MV-4-11 (cell line): ENCODE measurements around the gene NOS1AP.
A peak's percentile ranks its signal among the peaks of the same experiment; 100 is the strongest.

Experiments
- DNase-seq: peaks from one replicate; lab custom pipeline; 2025; lab: John Stamatoyannopoulos, UW

NOS1AP gene

DNA sequence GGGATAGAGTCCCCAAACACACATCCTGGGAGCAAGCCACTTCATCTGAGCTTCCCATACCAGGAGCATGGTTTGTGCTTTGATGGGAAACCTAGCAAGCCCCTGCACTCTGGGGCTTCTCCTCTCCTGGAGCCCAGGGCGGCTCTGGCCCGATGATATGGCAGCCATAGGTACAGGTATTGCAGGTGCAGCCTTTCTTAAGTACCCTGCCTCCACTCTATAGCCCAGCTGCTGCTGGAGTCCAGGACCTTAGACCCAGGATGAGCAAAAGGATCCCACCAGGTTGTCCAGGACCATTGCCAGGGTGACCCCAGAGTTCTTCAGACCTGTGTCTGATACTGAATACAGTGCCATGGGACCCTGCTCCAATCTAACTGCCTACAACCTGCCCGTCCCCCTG, 316.2 kb downstream of the NOS1AP start:
- DNase-seq = no peak

DNA sequence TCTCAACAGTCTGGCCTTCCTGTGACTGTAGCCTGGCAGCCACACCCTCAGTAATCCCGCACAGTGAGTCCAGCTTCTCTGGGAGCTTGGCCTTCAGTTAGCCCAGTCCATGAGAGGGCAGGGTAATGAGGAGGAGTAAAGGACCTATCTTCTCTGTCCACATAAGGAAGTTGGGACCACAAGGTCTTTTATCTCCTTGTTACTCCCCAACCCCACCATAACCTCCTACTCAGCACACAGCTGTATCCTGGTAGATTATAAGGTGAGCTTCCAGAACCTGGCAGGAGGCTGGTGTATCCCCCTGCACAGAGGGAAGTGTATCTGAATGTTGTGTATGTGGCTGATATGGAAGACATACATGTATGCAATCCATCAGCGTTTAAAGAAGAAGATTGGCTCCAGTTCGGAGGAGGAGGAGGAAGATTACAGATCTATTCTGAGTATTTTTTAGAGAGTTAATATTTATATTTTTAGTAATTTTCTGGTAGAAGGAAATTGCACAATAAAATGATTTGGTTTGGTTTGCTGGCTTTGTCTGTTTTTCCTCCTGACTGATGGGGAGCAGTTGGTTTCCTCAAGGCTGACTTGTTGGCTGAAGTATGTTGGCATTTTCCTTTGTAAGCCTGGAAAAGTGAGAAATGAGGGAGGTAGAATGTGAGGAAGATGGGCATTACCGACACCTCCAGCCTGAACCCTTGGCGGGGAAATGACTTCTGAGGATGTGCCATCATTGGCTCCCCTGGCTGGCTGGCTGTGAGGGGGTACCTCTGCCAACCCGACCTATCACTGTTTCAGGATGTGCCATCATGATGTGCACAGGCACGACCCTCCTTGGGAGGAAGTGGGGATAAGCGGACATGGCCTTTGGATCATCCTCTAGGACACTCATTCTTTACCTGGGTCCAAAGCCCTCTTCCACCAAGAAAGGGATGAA, 317.1 kb downstream of the NOS1AP start:
- no peak for DNase-seq

DNA sequence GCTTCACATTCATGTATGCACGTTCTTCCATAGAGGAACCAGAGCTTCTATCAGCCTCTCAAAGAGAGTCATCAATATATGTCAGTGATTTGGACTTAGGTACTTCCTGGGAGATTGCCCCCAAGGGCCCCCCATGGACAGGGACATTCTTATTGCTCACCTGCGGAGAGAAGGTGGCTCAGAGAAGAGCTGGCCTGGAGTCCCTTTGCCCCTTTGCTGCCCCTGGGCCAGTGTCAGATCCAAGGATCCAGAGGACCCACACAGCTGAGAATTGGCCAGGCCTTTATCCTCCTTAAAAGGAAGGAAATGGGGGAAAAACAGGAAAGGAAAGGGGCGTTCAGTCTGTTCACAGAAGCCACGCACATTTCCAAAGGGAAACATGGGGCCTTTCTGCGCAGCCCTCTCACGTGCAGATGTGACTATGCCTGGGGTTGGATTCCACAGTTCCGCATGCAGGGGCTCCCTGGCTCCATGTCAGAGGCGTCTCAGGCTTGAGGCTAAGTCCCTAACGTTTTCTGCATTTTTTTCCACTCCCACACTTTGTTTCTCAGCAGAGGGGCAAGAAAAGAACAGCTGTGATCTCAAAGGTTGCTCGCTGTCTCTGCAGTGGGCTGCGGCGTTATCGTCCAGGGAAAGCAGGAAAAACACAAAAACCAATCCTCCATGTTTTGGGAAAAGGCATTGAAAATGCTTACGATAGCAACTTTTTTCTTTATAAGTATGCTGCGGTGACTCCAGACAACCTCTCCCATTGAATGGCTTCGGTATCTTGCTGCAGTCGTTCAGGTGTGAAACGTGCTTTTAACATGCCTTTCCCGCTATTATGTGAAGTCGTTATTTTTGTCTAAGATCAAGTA, 318.0 kb downstream of the NOS1AP start:
- DNase-seq = no peak

DNA sequence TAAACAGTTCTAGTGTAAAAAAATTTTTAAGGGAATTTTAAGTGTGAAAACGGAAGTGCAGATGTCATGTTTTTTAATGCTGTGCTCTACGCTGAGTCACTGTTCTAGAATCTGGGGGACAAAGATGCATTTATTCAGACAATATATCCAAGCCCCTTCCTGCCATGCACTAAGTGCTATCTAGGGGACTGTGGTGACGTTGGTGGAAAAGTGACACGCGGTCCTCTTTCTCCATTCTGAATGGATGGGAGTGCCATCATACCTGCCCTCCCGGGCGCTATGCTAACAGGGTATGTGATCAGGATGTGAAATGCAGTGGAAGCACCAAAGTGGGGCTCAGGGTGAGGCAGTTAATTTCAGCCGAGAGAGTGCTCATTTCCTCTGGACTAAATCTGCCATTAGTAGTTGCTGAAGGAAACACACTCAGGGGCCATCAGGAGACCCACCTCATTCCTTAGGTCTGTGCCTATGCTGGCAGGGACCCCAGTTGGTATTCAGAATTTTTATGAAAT, 318.6 kb downstream of the NOS1AP start:
- no peak for DNase-seq

DNA sequence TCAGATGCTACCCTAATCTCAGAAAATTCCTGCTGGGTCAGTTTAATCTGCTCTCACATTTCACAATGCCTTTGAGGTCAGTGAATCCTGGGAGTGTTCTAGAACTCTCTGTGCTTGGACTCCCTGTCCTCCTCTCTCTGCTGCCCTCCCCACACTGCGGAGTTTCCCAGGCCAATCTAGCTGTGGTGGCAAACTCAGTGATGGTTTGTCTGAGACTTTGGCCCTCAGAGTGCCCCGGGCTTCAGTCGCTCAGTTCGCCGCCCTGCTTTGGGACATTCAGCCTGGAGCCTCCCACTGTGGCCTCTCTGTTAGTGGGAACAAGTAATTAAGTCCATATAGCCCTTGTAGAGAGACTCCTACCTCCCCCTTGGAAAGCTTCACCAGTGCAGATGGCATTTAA, 319.1 kb downstream of the NOS1AP start:
- no peak for DNase-seq

DNA sequence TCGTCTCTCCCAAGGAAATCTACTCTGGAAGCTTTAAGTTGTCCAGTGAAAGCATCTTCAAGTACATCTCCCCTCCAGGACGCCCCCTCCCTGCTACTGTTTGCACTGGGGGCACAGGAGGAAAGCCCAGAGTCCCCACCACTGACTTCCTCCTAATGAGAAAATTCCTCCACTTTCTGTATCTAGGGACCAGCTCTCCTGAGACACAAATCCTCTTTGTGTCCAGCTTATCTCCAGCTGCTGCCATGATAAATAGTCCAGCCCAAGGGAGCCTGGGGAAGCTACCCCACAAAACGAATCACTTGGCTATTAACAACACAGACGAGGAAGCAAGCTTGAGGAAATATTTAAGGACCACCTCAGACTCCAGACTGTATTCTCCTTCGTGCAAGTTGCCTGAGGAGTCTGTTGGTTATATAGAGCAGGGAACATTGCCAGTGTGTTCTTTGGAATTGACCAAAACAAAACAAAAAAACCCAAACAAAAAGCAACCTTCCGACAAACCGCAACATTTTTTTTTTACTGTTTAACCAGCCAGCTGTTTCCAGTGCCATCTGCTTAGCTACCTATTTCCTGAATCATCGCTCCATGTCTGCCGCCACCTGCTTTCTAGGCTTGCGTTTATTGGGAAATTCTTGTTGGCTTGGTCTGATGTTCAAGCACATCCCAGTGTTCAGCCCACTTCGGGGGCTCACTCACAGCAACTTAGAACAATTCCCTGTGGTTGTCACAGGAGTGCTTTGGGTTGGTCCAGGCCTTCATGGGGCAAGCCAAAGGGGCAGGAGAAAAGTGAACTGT, 319.7 kb downstream of the NOS1AP start:
- DNase-seq = peak; percentile 25

DNA sequence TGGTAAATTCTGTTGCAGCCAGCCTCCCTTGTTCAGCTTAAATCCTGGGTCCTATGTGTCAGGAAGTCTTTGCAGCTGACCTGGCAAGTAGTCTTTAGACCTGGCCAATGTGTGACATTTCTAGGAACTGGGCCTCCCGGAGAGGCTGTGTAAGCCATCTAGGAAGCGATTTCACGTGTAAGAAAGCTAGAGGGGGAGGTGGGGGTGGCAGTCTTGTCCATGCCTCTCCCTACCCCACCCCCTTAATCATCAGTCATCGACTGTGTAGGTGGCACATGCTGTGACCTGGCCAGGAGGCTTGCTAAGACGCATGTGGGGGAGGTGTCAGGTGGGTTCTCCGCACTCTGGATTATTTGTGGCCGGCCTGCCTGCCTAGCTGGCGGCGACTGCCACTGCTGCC, 320.5 kb downstream of the NOS1AP start:
- DNase-seq = no peak

DNA sequence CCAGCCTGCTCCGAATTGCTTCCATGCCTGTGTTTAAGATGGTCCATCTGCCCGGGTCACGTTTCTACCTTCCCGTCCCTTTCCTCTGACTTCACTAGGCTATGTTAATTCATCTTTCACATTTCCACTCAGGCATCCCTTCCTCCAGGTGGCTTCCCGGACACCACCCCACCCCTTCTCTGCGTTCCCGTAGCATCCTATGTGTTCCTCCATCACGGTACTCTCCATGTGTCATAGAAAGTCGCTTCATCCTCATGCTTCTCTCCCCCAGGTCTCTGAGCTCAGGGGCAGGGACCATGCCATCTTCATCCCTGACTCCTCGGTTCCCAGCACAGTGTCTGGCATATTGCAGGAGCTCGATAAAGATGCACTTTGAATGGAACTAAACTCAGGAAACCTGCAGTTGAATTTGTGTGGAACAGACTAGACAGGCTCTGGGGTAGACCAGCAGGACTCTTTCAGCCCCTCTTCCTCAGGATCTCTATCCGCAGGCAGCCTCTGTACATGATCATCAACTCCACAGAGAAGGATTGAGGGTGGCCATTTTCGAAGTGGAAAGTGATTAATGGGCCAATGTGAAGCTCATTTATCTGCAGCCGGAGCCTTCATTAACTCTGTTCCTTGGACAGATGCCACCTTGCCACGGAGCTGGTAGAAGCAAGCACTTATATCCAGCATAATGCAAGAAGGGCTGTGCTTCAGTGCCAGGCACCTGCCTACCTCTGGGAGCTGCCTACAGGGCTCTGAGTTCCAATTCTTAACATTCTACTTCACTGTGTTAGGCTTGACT, 321.1 kb downstream of the NOS1AP start:
- DNase-seq = no peak

DNA sequence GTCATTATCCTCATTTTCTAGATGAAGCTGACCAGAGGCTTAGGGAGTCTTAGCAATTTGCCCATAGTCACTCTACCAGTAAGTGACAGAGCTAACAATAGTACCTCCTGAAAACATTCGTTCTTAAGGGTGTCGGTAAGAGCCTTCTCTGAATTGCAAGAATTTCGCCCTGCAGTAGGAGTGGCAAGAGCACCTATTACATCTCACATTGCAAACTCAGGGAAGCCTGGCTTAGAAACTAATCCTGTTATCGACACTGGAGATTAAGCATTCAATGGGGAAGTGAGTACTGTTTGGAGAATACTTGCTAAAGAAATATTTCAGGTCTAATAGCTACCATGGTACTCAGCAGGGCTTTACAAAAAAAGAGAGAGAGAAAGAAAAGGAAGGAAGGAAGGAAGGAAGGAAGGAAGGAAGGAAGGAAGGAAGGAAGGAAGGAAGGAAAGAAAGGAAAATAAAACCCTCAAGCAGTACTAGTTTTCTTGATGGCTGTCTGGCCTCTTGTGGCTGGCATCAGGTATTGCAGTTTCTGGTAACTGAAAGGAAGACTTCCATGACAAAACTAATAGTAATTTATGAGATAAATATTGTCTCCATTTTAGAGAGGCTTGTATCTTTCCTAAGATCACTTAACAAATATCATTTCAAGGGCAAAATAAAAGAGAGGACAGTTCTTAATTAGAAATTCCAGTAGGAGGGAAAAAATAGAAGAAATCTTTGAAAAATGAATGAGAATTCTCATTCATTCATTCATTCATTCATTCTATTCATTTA, 322.5 kb downstream of the NOS1AP start:
- peak; percentile 68 for DNase-seq

DNA sequence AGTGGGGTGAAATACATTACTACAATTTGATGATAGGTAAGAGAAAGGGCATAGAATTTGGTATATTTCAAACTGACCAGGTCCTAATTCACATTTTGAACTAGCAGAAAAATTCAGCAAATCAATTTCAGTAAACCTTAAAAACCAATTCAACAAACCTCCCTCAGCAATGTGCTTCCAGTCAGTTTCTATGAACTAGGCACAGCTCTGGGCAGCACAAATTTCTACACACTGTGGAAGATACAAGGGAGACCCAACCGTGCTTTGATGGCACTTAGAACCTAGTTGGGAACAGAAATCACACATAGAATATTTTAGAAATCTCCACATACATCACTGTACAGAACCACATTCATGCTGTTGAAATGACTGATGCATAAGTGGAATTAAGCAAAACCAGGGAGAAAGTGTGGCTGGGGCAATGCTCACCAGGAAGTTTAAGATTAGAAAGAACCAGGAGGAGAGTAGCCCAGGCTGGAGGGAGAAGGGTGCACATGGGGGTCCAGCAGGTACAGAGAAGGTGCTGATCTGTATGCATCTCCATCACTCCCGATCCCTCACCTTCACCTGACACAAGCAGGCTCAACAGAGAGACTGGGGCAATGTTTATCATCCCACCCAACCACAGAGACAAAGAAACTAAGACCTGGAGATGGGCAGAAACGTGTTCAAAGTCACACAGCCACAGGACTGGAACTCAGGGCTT, 326.9 kb downstream of the NOS1AP start:
- DNase-seq = no peak

DNA sequence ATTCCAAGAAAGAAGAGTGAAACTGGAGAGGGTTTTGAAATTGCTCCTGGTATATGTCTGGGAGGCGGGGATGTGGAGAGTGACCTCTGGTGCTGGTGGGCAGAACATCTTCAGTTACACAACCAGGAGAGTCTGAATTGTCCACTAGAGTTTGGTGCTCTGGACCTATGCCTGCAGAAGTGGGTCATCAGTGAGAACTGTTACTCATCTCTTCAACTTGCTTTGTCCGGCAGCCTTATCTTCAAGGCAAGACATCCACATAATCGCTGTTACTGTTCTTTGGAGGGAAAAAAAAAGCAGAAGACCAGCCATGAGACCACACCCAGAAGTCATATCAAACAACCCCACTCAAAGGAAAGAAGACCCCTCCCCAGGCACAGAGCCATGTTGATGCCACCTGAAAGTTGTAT, 327.6 kb downstream of the NOS1AP start:
- DNase-seq = no peak

DNA sequence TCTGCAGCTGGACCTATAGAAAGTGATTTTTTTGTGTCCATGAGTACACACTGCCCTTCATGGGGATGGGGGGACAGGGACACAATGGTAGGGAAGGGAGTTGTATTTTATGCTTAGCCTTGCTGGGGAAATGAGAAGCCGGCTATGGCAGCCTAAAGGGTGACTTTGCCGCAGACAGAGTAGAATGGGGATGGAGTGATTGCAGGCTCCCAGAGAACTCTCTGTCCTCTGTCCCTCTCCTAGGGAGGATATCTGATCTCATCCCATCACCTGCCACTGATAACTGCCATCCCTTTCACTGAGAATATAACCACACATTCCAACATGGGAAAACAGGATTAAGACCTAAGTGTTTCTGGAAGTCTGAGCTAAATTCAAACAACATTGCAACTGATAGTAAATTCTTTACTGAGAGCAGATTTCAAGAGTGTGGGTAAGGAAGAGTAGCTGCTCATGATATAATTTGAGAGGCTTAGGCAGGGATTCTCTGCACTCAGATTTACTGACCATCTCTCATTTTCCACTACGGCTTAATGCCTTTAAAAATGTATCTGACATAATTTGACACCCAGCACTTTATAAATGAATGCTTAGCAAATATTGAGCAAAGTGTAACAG, 328.6 kb downstream of the NOS1AP start:
- no peak for DNase-seq

DNA sequence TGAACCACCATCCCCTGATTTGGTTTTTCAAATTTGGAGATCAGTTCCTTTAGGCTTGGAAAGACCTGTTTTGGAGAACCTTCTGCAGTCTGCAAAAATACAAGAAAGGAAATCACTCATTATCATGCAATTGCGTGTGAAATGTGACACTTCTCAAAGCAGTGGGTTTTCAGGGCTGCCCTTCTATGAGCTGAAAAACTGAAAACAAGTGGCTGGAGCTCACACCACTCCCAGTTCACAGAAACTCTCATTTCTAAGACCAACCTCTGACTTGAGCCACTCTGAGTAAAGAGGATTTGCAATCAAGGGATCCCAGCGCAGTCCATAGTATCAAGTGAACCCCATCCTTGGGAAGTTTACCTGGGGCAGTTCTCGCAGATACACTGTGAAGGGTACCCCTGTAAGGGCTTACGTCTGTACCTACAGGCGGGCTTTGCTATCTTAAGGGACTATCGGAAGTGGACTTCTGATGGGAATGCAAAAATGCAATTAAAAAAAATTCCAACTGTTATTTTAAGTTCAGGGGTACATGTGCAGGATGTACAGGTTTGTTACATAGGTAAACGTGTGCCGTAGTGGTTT, 329.6 kb downstream of the NOS1AP start:
- no peak for DNase-seq

DNA sequence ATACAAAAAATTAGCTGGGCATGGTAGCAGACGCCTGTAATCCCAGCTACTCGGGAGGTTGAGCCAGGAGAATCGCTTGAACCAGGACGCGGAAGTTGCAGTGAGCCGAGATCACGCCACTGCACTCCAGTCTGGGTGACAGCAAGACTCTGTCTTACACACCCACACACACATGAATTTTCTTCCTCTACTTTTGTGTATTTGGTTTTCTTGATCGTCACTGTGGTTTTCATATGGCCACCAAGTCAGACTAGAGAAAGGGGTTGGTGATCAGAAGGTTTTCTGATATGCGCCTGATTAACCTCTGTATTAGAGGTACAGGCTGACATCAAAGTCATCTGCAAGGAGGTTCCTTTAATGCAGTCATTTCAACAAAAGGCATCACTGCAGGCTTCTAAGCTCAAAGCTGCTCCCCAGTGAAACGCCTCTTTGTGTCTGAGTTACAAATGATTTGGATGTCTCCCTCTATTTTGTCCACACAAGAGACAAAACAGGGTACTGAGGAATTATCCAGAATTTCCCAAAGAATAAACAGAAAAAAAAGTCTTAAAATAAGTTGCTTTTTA, 331.4 kb downstream of the NOS1AP start:
- DNase-seq = no peak

DNA sequence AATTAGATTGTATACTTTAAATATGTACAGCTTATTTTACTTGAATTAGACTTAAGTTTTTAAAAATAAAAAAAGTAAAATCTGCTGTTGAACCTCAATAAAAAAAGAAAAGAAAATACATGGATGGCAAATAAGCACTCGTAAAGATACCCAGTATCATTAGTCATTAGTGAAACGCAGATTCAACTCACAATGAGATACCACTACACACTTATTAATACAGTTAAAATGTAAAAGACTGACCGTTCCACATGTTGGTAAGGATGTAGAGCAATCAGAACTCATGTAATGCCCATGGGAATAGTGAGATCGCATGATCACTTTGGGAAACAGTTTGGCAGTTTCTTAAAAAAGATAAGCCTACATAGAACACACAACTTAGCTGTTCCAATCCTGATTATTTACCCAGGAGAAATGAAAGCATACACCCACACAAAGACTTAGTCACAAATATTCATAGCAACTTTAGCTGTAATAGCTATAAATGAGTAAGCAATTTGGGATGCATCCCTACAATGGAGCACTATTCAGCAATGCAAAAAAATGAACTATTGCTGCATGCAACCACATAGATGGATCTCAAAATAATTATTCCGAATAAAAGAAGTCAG, 335.2 kb downstream of the NOS1AP start:
- no peak for DNase-seq

DNA sequence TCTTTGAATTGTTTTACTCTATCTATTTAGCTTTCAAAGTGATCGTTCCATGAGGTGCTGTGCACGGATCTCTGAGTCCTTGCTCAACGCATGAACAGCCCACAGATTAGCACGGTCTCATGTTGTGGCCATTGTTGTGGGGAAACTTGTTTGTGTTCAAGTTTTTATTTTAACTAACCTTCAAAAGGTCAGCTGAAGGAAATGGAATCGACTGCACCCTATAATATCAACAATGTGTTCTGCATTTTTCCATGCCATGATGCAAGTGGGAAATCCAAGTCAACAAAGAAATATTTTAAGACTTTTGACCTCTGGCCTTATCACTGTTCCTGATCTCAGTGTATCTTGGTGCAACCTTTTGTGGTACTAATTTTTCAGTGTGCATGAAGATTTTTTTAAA, 336.3 kb downstream of the NOS1AP start:
- no peak for DNase-seq

DNA sequence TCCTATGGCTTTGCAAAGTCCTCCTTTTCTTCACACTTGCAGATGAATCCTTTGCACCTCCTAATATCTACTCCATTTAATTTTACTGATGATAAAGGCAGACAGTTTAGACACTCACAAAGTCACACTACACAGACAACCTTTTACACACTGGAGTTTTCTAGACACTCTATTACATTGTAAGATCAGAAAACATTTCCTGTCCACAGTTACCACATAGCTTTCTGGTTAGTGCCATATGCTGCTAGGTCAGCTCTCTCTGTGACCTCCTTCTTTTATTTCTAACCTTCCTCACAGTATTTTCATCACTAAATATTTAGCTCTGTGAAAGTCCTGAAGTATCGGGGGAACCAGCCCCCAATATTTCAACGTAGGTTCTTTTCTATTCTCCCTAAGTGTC, 337.3 kb downstream of the NOS1AP start:
- no peak for DNase-seq

DNA sequence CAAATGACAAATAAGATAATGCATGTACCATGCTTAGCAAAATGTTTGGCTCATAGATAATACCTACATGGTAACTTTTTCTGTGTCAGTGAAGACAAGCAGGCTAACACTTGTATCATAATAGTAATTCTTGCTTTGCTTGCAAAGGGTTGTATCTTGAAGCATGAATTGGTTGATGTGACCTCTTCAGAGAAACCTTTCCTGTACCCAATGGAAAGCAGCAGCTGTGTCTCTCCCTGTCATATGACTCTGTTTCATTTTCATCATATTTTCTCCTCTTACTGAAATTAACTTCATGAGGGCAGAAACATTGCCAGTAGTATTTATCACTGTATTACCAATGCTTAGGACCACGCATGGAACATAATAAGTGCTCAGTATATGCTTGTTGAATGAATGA, 338.0 kb downstream of the NOS1AP start:
- no peak for DNase-seq
